Measurements from ENCODE around the gene MYADML2. TPM values are rescaled to one million over a fixed set of nuclear protein-coding genes. Genes with fewer than 3 reads are reported as not detected.
A peak's percentile ranks its signal among the peaks of the same experiment; 100 is the strongest.

Gene MYADML2
- total RNA-seq, 1 experiment from 2014 or later = 0.22 TPM

DNA sequence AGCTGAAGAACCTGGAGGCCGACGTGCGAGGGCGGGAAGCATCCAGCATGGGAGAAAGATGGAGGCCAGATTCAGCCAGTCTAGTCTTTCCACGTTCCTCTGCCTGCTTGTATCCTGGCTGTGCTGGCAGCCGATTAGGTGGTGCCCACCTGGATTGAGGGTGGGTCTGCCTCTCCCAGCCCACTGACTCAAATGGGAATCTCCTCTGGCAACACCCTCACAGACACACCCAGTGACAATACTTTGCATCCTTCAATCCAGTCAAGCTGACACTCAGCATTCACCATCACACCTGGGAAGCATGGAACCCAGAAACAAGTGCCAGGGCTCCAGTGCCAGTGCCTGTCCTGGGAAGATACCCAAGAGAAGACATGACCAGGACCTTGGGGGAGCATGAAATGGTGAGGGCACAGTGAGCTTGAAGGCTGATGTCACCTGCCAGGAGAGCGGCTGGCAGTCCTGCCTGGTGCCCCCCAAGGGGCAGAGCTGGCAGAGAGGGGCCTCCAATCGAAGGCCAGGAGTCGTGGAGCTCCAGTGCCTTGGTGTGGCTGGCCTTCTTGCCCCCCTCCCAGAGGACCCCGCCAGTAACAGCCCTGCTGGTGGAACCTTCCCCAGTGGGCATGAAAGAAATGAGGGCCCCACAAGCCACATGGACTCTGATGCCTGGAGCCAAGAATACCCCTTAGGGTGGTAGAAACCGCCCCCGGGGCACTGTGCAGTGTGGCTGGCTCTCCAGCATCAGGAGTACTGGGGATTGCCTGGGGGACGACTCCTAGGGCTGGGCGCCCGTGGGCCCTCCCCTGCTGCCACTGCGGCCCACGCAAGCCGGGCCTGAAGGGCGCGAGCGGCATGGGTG, 45.6 kb downstream of the MYADML2 start:
- Mint-ChIP-seq H3K4me1 (peaks cover 0 to 3% of the 10 kb centered on the region in 2 experiments; a peak in 2 of 4 replicates), H3K27ac (no peak overlapping the region), H3K27me3 (ENCODE audit: low read depth) (peaks cover 11% of the 10 kb centered on the region), H3K36me3 (ENCODE audit: insufficient read depth in 1 of 3, low read depth in 3 of 3) (peaks cover 8 to 33% (median 22%) of the 10 kb centered on the region in 3 experiments; a peak in 6 of 7 replicates), H3K4me3 (peak overlapping the region in 1 of 2 experiments; percentile 15; a peak in 3 of 5 replicates), H3K9me3 (no peaks in the 10 kb centered on the region)
- Histone ChIP-seq H3K9ac (ENCODE audit: extremely low read depth, insufficient read length, low read length) (no peak overlapping the region), H2AK5ac (ENCODE audit: insufficient read length, low read length) (no peak overlapping the region), H3K27ac (ENCODE audit: insufficient read length, low read depth, low read length) (no peak overlapping the region), H2BK5ac (ENCODE audit: insufficient read length, low read length) (no peak overlapping the region), H3K18ac (ENCODE audit: insufficient read length, low read depth, low read length) (no peak overlapping the region), H2BK12ac (ENCODE audit: insufficient read length, low read depth, low read length) (no peak overlapping the region), H3K56ac (ENCODE audit: insufficient read length, low read depth, low read length) (no peak overlapping the region), H3K14ac (ENCODE audit: insufficient read depth, low read length) (no peak overlapping the region), H3K23me2 (ENCODE audit: insufficient read length, low read depth, low read length, poor library complexity, severe bottlenecking) (peaks cover 11% of the 10 kb centered on the region), H2BK120ac (ENCODE audit: low read depth, low read length, poor library complexity, severe bottlenecking) (no peak overlapping the region), H3K79me1 (ENCODE audit: insufficient read depth, low read depth, low read length, poor library complexity, severe bottlenecking) (no peaks in the 10 kb centered on the region), H3K4me2 (ENCODE audit: insufficient read depth, insufficient read length, low read length) (peak overlapping the region; percentile 31), H3K27me3 (ENCODE audit: insufficient read depth, low read length) (no peaks in the 10 kb centered on the region; the same call in 1 of the 2 replicates), H3K79me2 (ENCODE audit: insufficient read depth, low read length) (no peaks in the 10 kb centered on the region), H2BK15ac (ENCODE audit: low read depth, low read length) (no peak overlapping the region), H2AFZ (ENCODE audit: low read length) (no peak overlapping the region), H3T11ph (ENCODE audit: low read length) (no peak overlapping the region), H4K20me1 (ENCODE audit: control insufficient read depth, insufficient read depth, insufficient read length) (no peaks in the 10 kb centered on the region), H3K9me3 (ENCODE audit: control insufficient read depth, low read depth, low read length) (no peaks in the 10 kb centered on the region), H4K8ac (replicated peaks; ENCODE audit: insufficient read length, low read depth, low read length) (no peak overlapping the region), H4K91ac (ENCODE audit: insufficient read length, low read depth, low read length) (no peak overlapping the region), H3K4ac (ENCODE audit: low read depth, low read length) (no peak overlapping the region), H3K23ac (ENCODE audit: insufficient read length, low read depth, low read length) (no peak overlapping the region), H3K4me1 (ENCODE audit: insufficient read depth, low read length) (no peaks in the 10 kb centered on the region), H2BK20ac (ENCODE audit: low read depth, low read length, poor library complexity, severe bottlenecking) (no peak overlapping the region), H4K5ac (ENCODE audit: insufficient read length, low read depth, low read length) (no peak overlapping the region)
- TF ChIP-seq, protein P1, sequence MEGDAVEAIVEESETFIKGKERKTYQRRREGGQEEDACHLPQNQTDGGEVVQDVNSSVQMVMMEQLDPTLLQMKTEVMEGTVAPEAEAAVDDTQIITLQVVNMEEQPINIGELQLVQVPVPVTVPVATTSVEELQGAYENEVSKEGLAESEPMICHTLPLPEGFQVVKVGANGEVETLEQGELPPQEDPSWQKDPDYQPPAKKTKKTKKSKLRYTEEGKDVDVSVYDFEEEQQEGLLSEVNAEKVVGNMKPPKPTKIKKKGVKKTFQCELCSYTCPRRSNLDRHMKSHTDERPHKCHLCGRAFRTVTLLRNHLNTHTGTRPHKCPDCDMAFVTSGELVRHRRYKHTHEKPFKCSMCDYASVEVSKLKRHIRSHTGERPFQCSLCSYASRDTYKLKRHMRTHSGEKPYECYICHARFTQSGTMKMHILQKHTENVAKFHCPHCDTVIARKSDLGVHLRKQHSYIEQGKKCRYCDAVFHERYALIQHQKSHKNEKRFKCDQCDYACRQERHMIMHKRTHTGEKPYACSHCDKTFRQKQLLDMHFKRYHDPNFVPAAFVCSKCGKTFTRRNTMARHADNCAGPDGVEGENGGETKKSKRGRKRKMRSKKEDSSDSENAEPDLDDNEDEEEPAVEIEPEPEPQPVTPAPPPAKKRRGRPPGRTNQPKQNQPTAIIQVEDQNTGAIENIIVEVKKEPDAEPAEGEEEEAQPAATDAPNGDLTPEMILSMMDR (conservative IDR thresholded peaks at IDR 0.05) = no peak
- no CpG with 5 or more reads among the region's 21 CpGs for WGBS (ENCODE audit: extremely low coverage, insufficient read length, low lambda C conversion rate)
- DNase-seq = no peak

Measured in H9 (cell line).